Gastrocnemius medialis (tissue), 4 donors: Measurements from ENCODE around the gene IGSF9.

Experiments
- CTCF ChIP-seq, 5 experiments: fragments of 450-650 bp in 3 of 5; fragments of 200-600 bp in 2 of 5; sonication (generic) in 2 of 5; IDR thresholded peaks in 4 of 5; conservative IDR thresholded peaks in 1 of 5; 1 replicate in 4 of 5; 2 replicates in 1 of 5; pipeline ENCODE4 v1.5.1; 2016 to 2019; ENCODE audit warnings: antibody characterized with exemption in 5 of 5, mild to moderate bottlenecking in 3 of 5, moderate library complexity in 3 of 5
- POLR2A ChIP-seq, 2 donors: fragments of 450-650 bp; IDR thresholded peaks; one replicate each; pipeline ENCODE4 v1.6.1; 2017; ENCODE audit warnings: antibody characterized with exemption in 2 of 2, mild to moderate bottlenecking in 2 of 2, moderate library complexity in 2 of 2

- TF ChIP-seq CTCF (IDR thresholded peaks at IDR 0.05 in 4 of 5, conservative IDR thresholded peaks at IDR 0.05 in 1 of 5) (no peak), POLR2A (IDR thresholded peaks at IDR 0.05) (no peak)
Observed at GRCh38 chr1:159991513-159991912, 46.1 kb upstream of the IGSF9 start.
